HG02571 (cell line): ENCODE results near the gene IQCE.
A peak's percentile ranks its signal among the peaks of the same experiment; 100 is the strongest.

Source experiments
- ATAC-seq: cut with Tn5 transposase; IDR thresholded peaks from one replicate; pipeline ENCODE4 v1.9.1; 2021; ENCODE audit warnings: mild to moderate bottlenecking, moderate library complexity; ENCODE audit not compliant: unreplicated experiment

Gene IQCE

DNA sequence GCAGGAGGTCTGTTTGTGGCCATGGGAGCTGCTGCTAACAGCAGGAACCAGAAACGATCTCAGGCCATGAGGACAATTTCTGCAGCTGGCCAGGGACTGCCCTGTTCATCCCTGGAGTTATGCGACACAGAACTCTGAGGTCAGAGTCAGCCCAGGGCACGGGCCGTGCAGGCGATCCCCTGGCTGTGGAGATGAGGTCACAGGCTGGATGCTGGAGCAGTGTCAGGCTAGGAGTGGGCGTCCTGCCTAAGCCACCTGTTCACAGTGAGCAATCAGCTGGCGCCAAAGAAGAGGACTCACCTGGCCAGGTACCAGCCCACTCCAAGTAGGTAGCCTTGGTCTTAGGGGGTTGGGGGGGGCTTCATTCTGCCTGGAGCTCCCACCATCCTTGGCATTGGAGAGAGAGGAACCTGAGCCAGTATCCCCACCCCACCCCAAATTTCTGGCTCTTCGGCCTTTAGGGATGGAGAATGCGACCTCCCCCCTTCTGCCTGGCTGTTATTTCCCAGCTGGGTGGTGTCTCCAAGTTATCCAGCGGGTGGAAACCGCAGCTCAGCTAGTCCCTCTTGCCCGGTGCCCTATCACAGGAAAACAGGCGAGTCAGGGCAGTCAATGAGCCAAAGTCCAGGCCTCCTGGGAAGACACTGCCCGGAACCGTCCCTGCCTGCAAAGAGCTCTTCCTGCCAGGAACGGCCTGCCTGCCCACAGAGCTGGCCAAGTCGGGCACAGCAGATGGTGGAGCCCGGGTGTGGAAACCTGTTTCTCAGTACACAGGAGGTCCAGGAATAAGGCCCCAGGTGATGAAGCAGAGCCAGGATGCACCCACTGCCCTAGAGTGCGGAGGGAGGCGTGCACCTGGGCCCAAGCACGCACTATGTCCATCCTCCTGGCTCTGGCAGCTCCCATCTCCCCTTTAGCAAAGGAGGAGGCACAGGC, 71.2 kb downstream of the IQCE start:
- ATAC-seq = no peak

DNA sequence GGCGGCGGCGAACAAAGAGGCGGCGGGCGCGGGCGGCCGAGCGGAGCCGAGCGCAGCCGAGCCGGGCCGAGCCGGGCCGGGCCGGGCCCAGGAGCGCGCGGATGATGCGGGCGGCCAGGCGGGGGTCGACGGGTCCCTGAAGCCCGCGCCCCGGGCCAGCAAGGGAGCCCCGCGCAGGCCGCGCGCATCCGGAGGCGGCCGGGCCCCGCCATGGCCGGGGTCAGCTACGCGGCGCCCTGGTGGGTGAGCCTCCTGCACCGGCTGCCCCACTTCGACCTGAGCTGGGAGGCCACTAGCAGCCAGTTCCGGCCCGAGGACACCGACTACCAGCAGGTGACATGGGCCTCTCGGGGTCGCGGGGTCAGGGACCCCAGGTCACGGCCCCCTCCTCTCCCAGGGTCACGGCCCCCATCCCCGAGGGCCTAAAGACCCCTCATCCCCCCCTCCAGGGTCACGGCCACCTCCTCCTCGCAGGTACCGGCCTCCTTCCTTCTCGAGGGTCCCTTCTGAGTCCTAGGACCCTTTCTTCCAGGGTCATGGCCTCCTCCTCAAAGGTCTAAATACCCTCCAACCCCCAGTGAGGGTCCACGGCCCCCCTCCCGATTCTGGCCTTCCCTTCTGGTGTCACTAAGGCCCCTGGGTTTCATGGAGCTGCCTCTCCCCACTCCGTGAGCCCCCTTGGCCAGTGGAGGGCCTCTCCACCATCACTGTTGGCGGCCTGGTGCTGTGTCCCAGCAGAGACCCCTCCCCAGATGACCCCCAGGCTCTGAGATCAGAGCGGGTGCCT, 73.4 kb downstream of the IQCE start, which contains the start of gene TTYH3:
Gene TTYH3, plus strand, starts transcription at position 41 of the 787 bp plus-strand sequence. Its CDS starts 170 bp downstream, at position 211.
- peak; percentile 29 for ATAC-seq

DNA sequence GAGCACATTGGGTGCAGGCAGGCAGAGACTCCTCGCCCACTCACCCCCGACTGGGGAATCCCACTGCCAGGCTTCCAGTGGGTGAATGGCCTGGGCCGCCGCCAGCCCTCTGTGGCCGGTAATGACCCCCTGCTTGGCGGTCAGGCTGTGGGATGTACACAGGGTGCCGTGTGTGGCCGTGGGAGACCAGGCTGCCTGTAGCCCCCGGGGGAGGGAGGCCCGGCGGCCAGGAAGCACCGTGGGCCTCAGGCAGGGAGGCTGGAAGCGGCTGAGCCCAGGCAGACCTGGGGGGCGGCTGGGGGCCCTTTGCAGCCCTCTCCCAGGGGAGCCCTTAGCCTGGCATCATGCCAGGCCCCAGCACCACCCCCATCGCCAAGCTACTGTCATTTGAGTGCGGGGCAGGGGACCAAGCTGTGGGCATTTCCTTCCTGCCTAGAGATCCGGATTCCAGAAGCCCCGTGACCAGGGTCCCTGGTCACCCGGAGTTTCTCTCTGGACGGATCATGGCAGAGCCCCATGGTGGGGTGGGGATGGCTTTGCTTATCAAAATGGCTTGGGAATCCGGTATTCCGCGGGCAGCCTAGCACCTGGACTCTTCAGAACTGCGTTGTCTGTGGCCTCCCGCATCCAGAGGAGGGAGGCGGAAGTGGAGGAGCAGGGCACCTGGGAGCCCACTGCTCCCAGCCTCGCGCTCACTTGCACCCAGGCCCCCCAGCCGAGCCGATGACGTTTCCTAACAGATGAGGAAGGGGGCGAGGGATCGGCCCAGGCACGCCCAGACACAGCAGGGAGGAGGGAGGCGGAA, 74.2 kb downstream of the IQCE start:
- no peak for ATAC-seq

DNA sequence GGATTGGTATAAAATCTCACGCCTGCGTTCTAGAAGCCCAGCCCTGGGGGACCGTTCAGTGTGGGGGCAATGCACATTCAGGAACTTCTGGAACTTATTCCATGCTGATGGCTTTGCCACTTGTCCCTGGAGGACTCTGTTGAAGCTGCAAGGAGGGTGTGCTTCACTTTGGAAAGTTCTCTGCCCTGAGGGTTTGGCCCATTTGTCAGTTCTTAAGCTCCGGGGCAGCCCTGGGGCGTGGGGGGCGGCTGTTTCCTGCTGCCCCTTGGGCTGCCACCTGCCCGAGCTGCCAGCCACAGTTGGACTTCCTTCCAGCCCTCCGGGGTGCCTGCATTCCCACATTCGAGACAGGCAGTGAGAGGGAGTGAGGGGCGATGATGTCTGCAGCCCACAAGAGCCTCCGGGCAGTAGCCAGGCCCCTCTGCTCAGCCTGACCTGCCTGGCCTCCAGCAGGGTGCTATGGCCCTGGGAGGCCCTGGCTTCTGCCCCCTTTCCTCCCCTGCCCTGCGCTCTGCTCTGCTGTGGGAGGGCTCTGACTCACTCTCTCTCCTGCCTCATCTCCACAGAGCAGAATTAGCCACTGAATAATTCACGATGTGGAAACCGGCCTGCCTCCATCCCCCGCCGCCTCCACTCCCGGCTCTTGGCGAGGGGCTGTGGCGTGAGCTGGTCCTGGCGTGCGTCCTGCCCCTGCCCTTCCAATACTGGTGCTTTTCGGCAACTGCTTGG, 74.9 kb downstream of the IQCE start:
- no peak for ATAC-seq

DNA sequence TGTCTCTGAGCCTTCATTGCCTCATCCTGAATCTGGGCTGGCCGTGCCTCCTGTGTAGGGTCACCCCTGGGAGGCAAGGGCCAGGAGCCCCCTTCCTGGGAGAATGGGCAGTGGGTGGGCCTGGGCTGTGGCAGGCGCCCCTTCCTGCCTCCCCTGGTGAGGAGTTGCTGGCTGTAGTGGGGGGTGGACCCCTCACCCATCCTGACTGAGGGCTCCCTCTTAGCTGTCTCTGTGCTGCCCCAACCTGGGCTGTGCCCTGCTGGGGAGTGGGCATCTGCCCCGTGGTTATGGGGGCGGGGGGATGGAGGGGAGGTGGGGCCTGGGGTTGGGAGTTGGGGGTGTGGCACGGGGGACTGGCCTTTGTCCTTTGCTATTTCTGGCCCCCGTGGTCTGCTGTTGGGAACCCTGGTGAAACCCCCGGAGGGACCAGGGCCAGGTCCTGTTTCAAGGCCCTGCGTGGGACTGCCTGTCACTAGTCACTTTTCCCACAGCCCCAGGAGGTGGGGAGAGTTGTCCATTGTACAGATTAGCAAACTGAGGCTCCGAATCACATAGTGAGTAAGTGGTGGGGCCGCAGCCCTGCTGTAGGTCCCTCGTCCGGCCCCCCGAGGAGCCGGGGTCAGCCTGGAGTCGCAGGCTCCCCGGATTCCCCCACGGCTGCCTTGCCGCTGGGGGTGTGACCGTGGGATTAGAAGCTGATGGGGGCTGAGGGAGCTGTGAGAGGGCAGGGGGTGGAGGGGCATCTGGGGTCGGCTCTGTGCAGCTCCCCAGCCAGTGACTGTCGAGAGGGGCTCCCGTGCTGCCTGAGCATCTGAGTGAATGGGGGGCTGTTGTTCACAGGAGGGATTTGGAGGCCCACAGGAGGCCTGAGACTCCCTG, 75.7 kb downstream of the IQCE start:
- ATAC-seq = no peak

- ATAC-seq = no peak
Observed at GRCh38 chr7:2635148-2635668, 76.4 kb downstream of the IQCE start.

- no peak for ATAC-seq
Observed at GRCh38 chr7:2635810-2636701, 77.3 kb downstream of the IQCE start.

DNA sequence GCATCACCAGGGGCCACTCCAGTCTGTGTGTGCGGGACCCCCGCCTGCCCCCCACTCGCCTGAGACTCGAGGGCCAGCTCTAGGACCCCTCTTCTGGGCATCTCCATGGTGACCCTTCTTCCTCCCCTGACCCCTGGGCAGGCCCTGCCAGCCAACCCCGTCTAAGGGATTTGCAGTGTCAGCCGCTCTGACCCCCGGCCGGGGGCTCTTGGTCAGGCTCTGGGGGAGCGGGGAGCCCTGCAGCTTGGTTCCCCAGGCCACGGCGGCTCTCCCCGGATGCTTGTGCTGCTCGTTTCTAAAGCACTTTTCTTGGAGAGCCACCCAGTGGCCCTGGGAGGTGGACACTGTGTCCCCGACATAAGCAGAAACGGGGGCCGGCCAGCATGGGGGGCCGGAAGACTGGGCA, 78.3 kb downstream of the IQCE start:
- no peak for ATAC-seq

GRCh38 chr7:2637505-2638223, 78.9 kb downstream of the IQCE start:
- ATAC-seq = no peak

- ATAC-seq = no peak
Observed at GRCh38 chr7:2638224-2638991, 79.6 kb downstream of the IQCE start.

DNA sequence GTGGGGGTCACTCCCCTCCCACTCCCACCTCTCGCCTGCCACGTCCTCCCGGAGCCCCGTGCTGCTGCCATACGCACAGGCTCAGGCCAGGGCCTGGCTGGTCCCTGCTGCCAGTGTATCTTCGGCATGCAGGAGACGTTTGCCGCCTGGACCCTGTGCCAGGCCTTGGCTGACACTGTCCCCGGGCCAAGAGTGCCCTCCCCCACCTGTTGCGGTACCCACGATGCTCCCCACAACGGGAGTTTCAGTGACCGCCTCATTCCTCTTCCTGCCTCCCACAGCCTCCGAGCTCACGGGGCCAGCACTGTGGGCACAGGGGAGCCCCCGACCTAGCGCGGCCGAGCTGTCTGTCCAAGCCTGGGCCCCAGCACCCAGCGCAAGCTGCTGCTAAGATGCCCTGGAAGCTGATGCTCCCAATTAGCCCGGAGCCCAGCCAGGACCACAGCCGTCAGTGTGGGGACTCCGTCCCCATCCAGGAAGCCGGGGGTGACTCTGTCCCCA, 80.5 kb downstream of the IQCE start:
- ATAC-seq = no peak

DNA sequence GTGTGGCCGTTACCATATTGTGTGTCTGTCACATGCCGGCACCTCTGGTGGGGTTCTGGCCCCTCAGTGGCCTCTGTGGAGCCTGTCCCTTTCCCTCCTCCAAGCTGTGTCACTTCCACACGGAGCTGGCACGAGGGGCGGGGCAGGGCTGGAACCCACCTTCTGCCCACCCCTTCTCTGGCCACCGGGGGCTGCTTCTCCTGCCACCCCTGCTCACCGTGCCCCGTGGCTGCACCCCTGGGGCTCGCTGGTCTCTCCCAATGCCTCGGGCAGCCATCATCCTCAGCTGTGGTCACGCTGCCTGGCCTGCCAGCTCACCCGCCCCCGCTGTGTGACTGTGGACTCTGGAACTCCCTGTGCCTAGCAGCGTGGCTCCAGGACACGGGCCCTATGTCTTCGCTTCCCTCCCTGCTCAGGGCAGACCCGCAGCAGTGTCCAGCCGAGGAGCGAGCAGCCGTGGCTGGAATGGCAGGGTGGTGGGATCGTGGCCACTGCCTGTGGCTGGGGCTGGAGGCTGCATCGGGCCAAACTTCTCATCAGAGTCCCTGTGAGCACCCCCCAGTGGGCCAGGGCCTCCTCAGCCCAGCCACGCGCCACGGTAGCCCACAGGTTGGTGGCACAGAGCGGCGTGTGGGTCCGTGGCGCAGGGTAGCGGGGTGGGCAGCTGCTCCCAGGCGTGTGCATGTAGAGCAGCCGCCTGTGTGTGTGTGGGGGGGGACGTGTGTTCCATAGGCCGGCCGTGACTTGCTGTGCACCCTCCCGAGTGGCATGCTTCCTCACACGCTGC, 81.1 kb downstream of the IQCE start:
- ATAC-seq = no peak

- ATAC-seq = no peak
Observed at GRCh38 chr7:2640482-2640830, 81.7 kb downstream of the IQCE start.

DNA sequence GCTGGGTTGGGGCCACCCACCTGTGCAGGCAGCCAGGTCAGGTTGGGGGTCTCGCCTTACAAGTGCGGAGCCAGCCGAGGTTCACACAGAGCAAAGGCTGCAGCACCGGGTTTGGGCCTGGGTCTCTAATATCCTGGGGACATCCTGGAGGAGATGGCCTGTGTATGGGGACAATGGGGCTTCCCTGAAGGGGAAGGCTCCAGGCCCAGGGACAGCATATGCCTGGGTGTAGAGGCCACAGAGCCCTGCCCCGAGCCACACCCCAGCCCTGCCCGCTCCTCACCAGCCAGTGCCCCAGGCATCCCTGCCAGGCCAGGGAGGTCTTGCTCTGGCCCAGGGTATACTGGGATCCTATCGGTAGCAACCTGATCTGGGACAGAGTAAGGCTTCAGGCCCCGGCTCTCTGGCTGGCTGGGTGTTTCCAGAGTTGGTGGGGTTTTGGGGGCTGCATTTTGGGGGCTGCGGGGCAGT, 82.1 kb downstream of the IQCE start:
- ATAC-seq = no peak
